Measurements from ENCODE around the gene TMX4.

DNA sequence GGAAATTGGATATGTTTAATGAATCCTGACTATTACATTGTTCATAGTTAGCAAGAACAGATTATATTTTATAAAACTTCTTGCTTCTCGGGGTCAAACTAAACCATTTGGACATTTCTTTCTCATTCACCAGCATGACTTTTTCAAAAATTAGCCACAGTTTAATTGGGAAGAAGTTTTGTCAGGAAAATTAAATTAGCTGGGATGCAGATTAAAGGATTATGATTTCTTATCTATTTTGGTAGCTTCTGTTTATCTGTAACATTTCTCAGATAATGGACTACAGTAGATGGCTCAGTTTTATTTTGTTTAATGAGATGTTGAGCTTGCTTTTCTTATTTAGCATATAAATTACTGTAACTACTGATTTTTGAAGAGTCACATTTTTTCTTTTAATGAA is 26.4 kb upstream of the TMX4 start:
- TF ChIP-seq, protein P1, sequence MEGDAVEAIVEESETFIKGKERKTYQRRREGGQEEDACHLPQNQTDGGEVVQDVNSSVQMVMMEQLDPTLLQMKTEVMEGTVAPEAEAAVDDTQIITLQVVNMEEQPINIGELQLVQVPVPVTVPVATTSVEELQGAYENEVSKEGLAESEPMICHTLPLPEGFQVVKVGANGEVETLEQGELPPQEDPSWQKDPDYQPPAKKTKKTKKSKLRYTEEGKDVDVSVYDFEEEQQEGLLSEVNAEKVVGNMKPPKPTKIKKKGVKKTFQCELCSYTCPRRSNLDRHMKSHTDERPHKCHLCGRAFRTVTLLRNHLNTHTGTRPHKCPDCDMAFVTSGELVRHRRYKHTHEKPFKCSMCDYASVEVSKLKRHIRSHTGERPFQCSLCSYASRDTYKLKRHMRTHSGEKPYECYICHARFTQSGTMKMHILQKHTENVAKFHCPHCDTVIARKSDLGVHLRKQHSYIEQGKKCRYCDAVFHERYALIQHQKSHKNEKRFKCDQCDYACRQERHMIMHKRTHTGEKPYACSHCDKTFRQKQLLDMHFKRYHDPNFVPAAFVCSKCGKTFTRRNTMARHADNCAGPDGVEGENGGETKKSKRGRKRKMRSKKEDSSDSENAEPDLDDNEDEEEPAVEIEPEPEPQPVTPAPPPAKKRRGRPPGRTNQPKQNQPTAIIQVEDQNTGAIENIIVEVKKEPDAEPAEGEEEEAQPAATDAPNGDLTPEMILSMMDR (IDR thresholded peaks at IDR 0.05; ENCODE audit: low read length) = no peak
- no peak for TF ChIP-seq EZH2 (IDR thresholded peaks at IDR 0.05; ENCODE audit: borderline replicate concordance, low read length)

Data from OCI-LY1 (cell line).